NCI-H226 (cell line): ENCODE measurements around the gene CYB5A.

ENCODE experiments used
- DNase-seq: peaks from one replicate; pipeline ENCODE4 v3.0.0-alpha.2; 2015

Gene CYB5A

GRCh38 chr18:74275736-74276135 lies 16.0 kb downstream of the CYB5A start:
- no peak for DNase-seq

GRCh38 chr18:74274700-74275099 lies 17.1 kb downstream of the CYB5A start:
- no peak for DNase-seq

- no peak for DNase-seq
Observed at GRCh38 chr18:74273394-74273793, 18.4 kb downstream of the CYB5A start.

GRCh38 chr18:74271635-74272034 lies 20.1 kb downstream of the CYB5A start:
- DNase-seq = no peak

- no peak for DNase-seq
Observed at GRCh38 chr18:74268933-74269620, 22.7 kb downstream of the CYB5A start.

GRCh38 chr18:74268175-74268574 lies 23.6 kb downstream of the CYB5A start:
- DNase-seq = no peak

DNA sequence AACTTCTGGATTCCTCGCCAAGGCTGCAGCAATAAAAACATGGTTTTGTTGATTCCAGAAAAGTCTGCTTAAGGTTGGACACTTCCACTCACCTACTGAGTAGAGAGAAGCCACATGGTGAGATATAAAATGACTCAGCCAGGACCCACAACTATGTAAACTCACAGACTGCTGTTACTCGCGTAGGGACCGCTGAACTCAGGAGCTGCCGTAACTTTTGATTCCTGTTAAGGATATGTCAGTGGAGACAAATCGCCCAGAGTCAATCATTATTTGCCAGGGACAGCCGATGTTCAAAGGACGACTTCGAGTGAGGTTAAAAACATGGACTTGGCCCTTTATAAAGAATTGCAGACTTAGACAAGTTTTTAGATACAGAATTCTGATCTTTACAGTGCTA lies 25.6 kb downstream of the CYB5A start:
- DNase-seq = no peak

DNA sequence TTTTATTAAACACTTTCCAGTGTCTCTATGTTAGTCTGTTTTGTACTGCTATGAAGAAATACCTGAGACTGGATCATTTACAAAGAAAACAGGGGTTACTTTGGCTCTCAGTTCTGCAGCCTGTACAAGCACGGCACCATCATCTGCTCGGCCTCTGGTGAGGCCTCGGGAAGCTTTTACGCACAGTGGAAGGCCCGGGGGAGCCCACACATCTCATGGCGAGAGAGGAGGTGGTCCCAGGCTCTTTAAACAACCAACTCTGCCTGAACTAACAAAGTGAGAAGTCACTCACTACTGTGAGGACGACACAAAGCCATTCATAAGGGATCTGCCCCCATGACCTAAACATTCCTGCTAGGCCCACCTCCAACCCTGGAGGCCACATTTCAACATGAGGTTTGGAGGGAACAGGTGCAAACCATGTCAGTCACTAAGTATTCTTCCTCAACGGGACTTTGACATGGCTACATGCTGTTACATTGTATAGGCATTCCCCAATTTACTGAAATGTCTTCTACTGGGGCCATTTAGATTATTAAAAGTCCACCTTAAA lies 26.1 kb downstream of the CYB5A start:
- DNase-seq = no peak

DNA sequence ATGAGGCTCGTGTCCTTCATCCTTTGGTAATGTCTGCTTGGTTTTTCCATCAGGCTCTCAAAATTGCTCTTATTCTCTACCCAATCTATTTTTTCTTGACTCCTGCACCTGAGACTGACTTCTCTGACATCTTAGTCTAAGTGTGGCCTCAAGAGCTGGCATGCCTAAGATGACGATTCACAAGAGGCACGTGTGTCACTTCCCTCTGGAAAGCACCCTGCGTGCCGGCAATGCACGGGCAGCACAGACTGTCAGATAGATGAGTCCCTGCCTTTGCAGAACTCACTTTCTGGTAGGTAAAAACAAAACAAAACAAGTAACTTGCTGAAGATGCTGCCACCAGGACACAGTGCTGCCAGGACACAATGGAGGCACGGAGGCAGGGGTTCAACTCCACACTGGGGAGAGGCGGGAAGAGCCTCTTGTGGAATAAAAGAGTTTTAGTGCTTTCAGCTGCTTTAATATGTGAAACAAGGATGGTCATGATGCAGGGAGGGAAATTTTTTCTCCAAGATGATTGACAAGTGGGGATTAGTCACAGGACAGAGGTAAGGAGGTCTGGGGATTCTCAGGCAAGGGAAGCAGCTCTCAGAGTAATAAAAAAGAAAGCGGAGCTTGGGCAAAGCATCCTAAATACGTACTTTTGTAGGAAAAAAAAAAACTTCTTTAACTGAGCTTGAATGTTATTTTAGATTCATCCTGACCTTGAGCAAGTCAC lies 27.3 kb downstream of the CYB5A start:
- no peak for DNase-seq

DNA sequence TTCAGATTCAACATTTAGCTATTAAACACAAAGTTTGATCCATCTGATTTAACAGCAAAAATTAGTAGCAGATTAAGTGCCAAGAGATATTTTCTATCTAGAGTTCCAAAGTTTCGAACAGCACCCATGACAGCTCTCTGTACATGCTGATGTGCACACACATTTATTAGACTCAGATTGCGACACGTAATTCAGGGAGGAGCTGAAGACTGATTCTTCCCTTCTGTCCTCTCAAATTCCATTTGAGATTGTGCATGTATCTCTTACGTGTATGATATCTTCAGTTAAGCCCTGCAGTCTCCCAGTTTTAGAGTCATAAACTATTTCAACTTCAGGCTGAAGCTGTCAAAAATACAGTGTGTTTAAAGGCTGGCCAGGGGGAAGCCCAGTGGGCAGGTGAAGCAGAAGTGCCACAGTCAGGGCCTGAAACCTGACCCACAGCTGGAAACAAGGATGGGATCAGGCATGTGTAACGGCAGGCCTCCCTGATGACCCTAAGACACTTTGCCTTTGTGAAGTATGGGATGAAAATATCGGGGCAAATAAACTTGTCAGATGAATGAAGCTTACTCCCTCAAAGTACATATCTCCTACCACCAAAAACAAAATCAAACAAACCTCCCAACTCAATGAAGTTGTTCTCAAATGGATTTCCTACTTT lies 30.6 kb downstream of the CYB5A start:
- DNase-seq = no peak

GRCh38 chr18:74259347-74259746 lies 32.4 kb downstream of the CYB5A start:
- no peak for DNase-seq

DNA sequence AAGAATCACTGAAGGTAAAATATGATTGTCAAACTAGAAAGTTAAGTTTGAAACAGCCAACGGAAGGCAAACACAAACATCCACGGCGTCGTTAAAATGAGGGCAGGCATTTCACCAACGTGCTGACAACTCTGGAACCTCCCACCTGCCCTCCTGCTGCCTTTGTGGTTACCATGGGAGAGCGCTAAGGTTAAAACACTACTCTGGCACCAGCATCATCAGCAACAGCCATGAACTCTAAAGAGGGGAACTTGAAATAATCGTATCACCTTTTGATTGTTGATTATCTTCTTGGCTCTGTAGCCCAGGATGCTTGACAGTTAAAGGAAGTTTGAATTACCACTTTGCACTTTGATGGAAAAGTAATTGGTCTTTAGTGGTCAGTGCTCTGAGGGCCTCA lies 34.7 kb downstream of the CYB5A start:
- no peak for DNase-seq

DNA sequence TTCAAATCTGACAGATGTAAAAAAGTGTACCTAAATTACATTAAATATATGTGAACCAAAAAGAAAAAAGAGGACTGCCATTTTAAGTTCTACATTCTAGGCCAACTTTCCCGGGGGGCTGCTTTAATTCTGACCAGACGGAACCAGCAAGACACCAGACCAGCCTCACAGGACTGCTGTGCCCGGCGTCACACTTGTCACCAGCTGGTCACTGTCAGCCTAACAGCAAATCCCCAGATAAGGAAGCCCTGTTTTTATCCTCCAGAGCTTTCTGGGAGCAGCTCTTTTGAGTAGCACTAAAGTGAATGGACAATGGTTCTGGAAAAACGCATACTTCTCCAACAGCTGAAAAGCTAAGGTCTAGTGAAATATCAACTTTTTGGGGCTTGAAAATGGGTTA lies 35.6 kb downstream of the CYB5A start:
- DNase-seq = no peak

DNA sequence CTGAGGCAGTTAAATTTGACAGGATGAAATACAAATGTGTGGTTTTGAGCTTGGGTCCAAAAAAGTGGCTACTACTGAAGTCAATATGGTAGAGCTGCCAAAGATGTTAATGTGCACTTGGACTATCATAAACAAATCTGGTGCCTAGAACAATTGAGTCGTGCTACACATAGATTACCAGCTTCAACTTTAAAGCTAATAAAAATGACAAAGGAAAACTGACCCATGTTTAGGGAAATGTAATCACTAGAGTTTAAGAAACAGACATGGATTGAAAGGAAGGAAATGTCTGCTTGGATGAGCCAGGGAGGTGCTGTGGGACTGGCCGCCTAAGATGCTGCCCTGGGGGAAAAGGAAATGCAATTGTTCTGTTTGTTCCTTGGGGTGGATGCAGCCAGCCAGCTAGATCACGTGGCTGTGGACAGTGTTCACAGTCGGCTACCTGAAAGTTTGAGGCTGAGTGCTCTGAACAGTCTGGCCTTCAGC lies 36.6 kb downstream of the CYB5A start:
- DNase-seq = no peak

GRCh38 chr18:74252039-74252395 lies 39.7 kb downstream of the CYB5A start:
- DNase-seq = no peak

DNA sequence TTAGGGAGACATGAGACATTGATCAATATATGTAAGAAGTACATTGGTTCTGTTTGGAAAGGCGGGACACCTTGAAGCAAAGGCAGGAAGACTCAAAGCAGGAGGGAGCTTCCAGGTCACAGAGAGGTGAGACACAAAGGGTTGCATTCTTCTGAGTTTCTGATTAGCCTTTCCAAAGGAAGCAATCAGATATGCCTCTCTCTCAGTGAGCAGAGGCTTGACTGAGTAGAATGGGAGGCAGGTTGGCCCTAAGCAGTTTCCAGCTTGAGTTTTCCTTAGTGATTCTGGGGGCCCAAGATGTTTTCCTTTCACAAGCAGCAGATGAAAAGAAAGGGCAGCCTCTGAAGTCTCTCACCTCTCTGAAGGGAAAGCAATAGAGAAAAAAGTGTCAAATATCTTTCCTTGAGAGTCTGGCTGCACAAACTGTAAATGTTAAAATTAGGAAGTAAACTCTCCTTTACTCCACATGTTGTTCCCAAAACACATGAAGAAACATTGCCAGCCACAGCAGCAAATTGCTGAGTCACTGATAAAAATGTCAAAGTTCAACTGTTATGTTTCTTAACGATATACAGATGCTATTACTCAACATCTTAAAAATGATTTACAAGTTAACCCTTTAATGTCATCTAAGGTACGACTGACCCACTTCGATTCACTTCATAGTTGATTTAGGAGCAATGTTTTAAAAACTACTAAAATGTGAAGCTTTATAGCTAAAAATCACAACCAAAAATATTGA lies 40.3 kb downstream of the CYB5A start:
- DNase-seq = no peak

GRCh38 chr18:74250131-74250530 lies 41.6 kb downstream of the CYB5A start:
- no peak for DNase-seq

GRCh38 chr18:74249181-74249968 lies 42.4 kb downstream of the CYB5A start:
- peak; percentile 14 for DNase-seq

- no peak for DNase-seq
Observed at GRCh38 chr18:74248595-74248994, 43.2 kb downstream of the CYB5A start.

GRCh38 chr18:74248189-74248588 lies 43.6 kb downstream of the CYB5A start:
- DNase-seq = no peak

GRCh38 chr18:74244554-74244953 lies 47.2 kb downstream of the CYB5A start:
- no peak for DNase-seq

- no peak for DNase-seq
Observed at GRCh38 chr18:74243127-74243526, 48.6 kb downstream of the CYB5A start.
